H1 (cell line): ENCODE results near the gene UPK2. TPM values are rescaled to one million over a fixed set of nuclear protein-coding genes. Genes with fewer than 3 reads are reported as not detected.

ENCODE experiments used
- CTCF ChIA-PET: fragments of 300-600 bp; sonication (Branson Sonifier 250); formaldehyde crosslinking; loops from one replicate; lab custom pipeline; 2021; ENCODE audit not compliant: partially characterized antibody; lab: Charles Lee
- POLR2A ChIA-PET: fragments of 300-600 bp; sonication (Branson Sonifier 250); formaldehyde crosslinking; loops from one replicate; lab custom pipeline; 2021; ENCODE audit warnings: inconsistent platforms; ENCODE audit not compliant: partially characterized antibody; lab: Charles Lee
- DNase-seq, 2 experiments: peaks; one replicate each; pipeline versions ENCODE4 v3.0.0 to v3.0.0-alpha.2; 2010 to 2022; ENCODE audit warnings: low spot score in 2 of 2, low read depth in 1 of 2, mixed read lengths in 1 of 2
- FAIRE-seq: peaks from 2 replicates; lab custom pipeline; 2011; peaks lifted over from hg19 to GRCh38; lab: Jason Lieb, UNC
- H2AFZ ChIP-seq: 2 replicates; pipeline ENCODE4 v1.8.1; 2012; ENCODE audit warnings: low read length, inconsistent platforms
- H2AK5ac ChIP-seq: 2 replicates; pipeline ENCODE4 v1.6.1; 2013; ENCODE audit warnings: low read depth, low read length
- H2BK120ac ChIP-seq: replicated peaks from 2 replicates; pipeline ENCODE3; 2013; ENCODE audit warnings: low read depth, low read length, inconsistent platforms
- H2BK12ac ChIP-seq: 2 replicates; pipeline ENCODE4 v1.6.1; 2013; ENCODE audit warnings: low read depth, low read length
- H2BK15ac ChIP-seq: 2 replicates; pipeline ENCODE4 v1.6.1; 2013; ENCODE audit warnings: low read length
- H2BK20ac ChIP-seq: 2 replicates; pipeline ENCODE4 v1.6.1; 2013; ENCODE audit warnings: low read length
- H2BK5ac ChIP-seq: 2 replicates; pipeline ENCODE4 v1.6.1; 2013; ENCODE audit warnings: low read depth, low read length
- H3K14ac ChIP-seq: 2 replicates; pipeline ENCODE4 v1.6.1; 2013; ENCODE audit warnings: inconsistent platforms; ENCODE audit not compliant: insufficient read length
- H3K18ac ChIP-seq: 2 replicates; pipeline ENCODE4 v1.6.1; 2013; ENCODE audit warnings: low read length; ENCODE audit errors: extremely low read depth
- H3K23ac ChIP-seq: 2 replicates; pipeline ENCODE4 v1.6.1; 2013; ENCODE audit warnings: inconsistent platforms; ENCODE audit not compliant: insufficient read length
- H3K23me2 ChIP-seq: 2 replicates; pipeline ENCODE4 v1.6.1; 2013; ENCODE audit warnings: low read depth, low read length
- H3K27ac ChIP-seq: 2 replicates; pipeline ENCODE4 v1.6.1; 2011; ENCODE audit warnings: low read depth, low read length, inconsistent platforms
- H3K27me3 ChIP-seq, 4 experiments: replicated peaks in 1 of 4; 1 replicate in 1 of 4; 2 replicates in 3 of 4; pipeline versions ENCODE4 v1.6.1 to v1.8.1; 2011 to 2013; ENCODE audit warnings: low read length in 3 of 4, mild to moderate bottlenecking in 3 of 4, inconsistent platforms in 2 of 4, mixed read lengths in 2 of 4, moderate library complexity in 1 of 4; ENCODE audit not compliant: control insufficient read depth in 3 of 4, insufficient read depth in 3 of 4; ENCODE audit errors: extremely low read depth in 1 of 4
- H3K36me3 ChIP-seq, 4 experiments: 2 replicates each; pipeline versions ENCODE4 v1.6.1 to v1.8.1; 2011 to 2013; ENCODE audit warnings: mild to moderate bottlenecking in 4 of 4, low read length in 3 of 4, moderate library complexity in 2 of 4, control low read depth in 1 of 4, inconsistent platforms in 1 of 4; ENCODE audit not compliant: insufficient read depth in 4 of 4, control insufficient read depth in 2 of 4
- H3K4ac ChIP-seq: replicated peaks from 2 replicates; pipeline ENCODE3; 2013; ENCODE audit warnings: low read length, low read depth, mixed read lengths, inconsistent platforms; ENCODE audit not compliant: insufficient read length
- H3K4me1 ChIP-seq, 4 experiments: replicated peaks in 1 of 4; 1 replicate in 1 of 4; 2 replicates in 3 of 4; pipeline versions ENCODE4 v1.6.1 to v1.8.1; 2011 to 2013; ENCODE audit warnings: low read length in 3 of 4, inconsistent platforms in 2 of 4, mixed read lengths in 1 of 4; ENCODE audit not compliant: insufficient read depth in 4 of 4, control insufficient read depth in 3 of 4
- H3K4me2 ChIP-seq, 2 experiments: 2 replicates each; pipeline versions ENCODE4 v1.6.1 to v1.8.1; 2011 to 2013; ENCODE audit warnings: low read depth in 2 of 2, low read length in 2 of 2, control low read depth in 1 of 2, inconsistent platforms in 1 of 2, mild to moderate bottlenecking in 1 of 2; ENCODE audit not compliant: insufficient read depth in 1 of 2
- H3K4me3 ChIP-seq, 4 experiments: fragments of 200-600, 300-600 bp in 1 of 4; sonication (generic), shearing (Covaris generic), sonication (Bioruptor Twin) in 1 of 4; 2 replicates each; pipeline versions ENCODE4 v1.5.1 to v1.8.1; 2011 to 2016; ENCODE audit warnings: low read length in 4 of 4, low read depth in 3 of 4, control low read depth in 2 of 4, inconsistent platforms in 2 of 4, mild to moderate bottlenecking in 2 of 4, mixed read lengths in 1 of 4, moderate library complexity in 1 of 4; ENCODE audit not compliant: insufficient read depth in 2 of 4; ENCODE audit errors: extremely low read depth in 1 of 4
- H3K56ac ChIP-seq: replicated peaks from 2 replicates; pipeline ENCODE3; 2013; ENCODE audit warnings: low read depth, mild to moderate bottlenecking, mixed read lengths, low read length, inconsistent platforms; ENCODE audit not compliant: insufficient read length
- H3K79me1 ChIP-seq: 2 replicates; pipeline ENCODE4 v1.6.1; 2013; ENCODE audit warnings: low read depth, low read length, control low read depth
- H3K79me2 ChIP-seq, 2 experiments: 2 replicates each; pipeline versions ENCODE4 v1.6.1 to v1.8.1; 2012 to 2013; ENCODE audit warnings: low read length in 2 of 2, mild to moderate bottlenecking in 2 of 2, inconsistent platforms in 1 of 2; ENCODE audit not compliant: insufficient read depth in 2 of 2, control insufficient read depth in 1 of 2
- H3K9ac ChIP-seq, 4 experiments: replicated peaks in 1 of 4; 1 replicate in 1 of 4; 2 replicates in 3 of 4; pipeline versions ENCODE4 v1.6.1 to v1.8.1; 2011 to 2013; ENCODE audit warnings: low read depth in 3 of 4, low read length in 3 of 4, control low read depth in 2 of 4, mild to moderate bottlenecking in 2 of 4, moderate library complexity in 2 of 4, inconsistent platforms in 1 of 4; ENCODE audit errors: extremely low read depth in 1 of 4
- H3K9me3 ChIP-seq, 2 experiments: 2 replicates each; pipeline versions ENCODE4 v1.6.1 to v1.8.1; 2012 to 2013; ENCODE audit warnings: mild to moderate bottlenecking in 2 of 2, moderate library complexity in 2 of 2, control low read depth in 1 of 2, inconsistent platforms in 1 of 2, low read depth in 1 of 2, low read length in 1 of 2, mixed read lengths in 1 of 2; ENCODE audit not compliant: insufficient read depth in 2 of 2
- H4K20me1 ChIP-seq, 2 experiments: replicated peaks in 1 of 2; 2 replicates each; pipeline versions ENCODE3 to v1.8.1; 2011 to 2013; ENCODE audit warnings: inconsistent platforms in 2 of 2, low read length in 2 of 2, mild to moderate bottlenecking in 1 of 2; ENCODE audit not compliant: insufficient read depth in 2 of 2, control insufficient read depth in 1 of 2
- H4K5ac ChIP-seq: 2 replicates; pipeline ENCODE4 v1.6.1; 2013; ENCODE audit warnings: low read length, low read depth, mixed read lengths, inconsistent platforms; ENCODE audit not compliant: insufficient read length
- H4K8ac ChIP-seq: 2 replicates; pipeline ENCODE4 v1.8.0; 2013; ENCODE audit warnings: mild to moderate bottlenecking, moderate library complexity, low read length, inconsistent platforms; ENCODE audit not compliant: insufficient read depth; ENCODE audit errors: extremely low read depth
- H4K91ac ChIP-seq: replicated peaks from 2 replicates; pipeline ENCODE3; 2013; ENCODE audit warnings: low read length, mixed read lengths, inconsistent platforms; ENCODE audit not compliant: insufficient read length
- BACH1 ChIP-seq: IDR thresholded peaks from 2 replicates; pipeline ENCODE4 v1.6.1; 2012; ENCODE audit warnings: low read length, improper control_type of control experiment
- CEBPB ChIP-seq: IDR thresholded peaks from 2 replicates; pipeline ENCODE4 v1.6.1; 2012; ENCODE audit warnings: low read depth, low read length
- CHD1 ChIP-seq: IDR thresholded peaks from 2 replicates; pipeline ENCODE4 v1.6.1; 2012; ENCODE audit warnings: low read depth, low read length, improper control_type of control experiment
- EP300 ChIP-seq, 2 experiments: IDR thresholded peaks; 1 replicate in 1 of 2; 2 replicates in 1 of 2; pipeline ENCODE4 v1.6.1; 2011 to 2012; ENCODE audit warnings: low read depth in 2 of 2, low read length in 2 of 2, mild to moderate bottlenecking in 2 of 2, borderline replicate concordance in 1 of 2, inconsistent platforms in 1 of 2, moderate library complexity in 1 of 2
- FOSL1 ChIP-seq: IDR thresholded peaks from 2 replicates; pipeline ENCODE4 v1.6.1; 2011; ENCODE audit warnings: mild to moderate bottlenecking, low read depth, low read length, moderate library complexity; ENCODE audit not compliant: insufficient read depth
- GABPA ChIP-seq: IDR thresholded peaks from 2 replicates; pipeline ENCODE4 v1.6.1; 2011; ENCODE audit warnings: mild to moderate bottlenecking, low read length, moderate library complexity, borderline replicate concordance; ENCODE audit not compliant: insufficient read depth
- JUN ChIP-seq: IDR thresholded peaks from 2 replicates; pipeline ENCODE4 v1.6.1; 2011; ENCODE audit warnings: low read depth, mild to moderate bottlenecking, improper control_type of control experiment, low read length
- MAFK ChIP-seq: IDR thresholded peaks from 2 replicates; pipeline ENCODE4 v1.6.1; 2012; ENCODE audit warnings: low read depth, mild to moderate bottlenecking, improper control_type of control experiment, low read length
- NRF1 ChIP-seq: IDR thresholded peaks from 2 replicates; pipeline ENCODE4 v1.6.1; 2011; ENCODE audit warnings: mild to moderate bottlenecking, low read depth, low read length, improper control_type of control experiment
- POLR2A ChIP-seq, 2 experiments: IDR thresholded peaks; 1 replicate in 1 of 2; 2 replicates in 1 of 2; pipeline ENCODE4 v1.6.1; 2011; ENCODE audit warnings: low read depth in 2 of 2, low read length in 2 of 2, mild to moderate bottlenecking in 2 of 2; ENCODE audit errors: control extremely low read depth in 1 of 2
- SP4 ChIP-seq: IDR thresholded peaks from 2 replicates; pipeline ENCODE4 v1.6.1; 2012; ENCODE audit warnings: low read length, inconsistent platforms
- TCF12 ChIP-seq: IDR thresholded peaks from 2 replicates; pipeline ENCODE4 v1.6.1; 2011; ENCODE audit warnings: low read depth, mild to moderate bottlenecking, low read length
- ZNF274 ChIP-seq: IDR thresholded peaks from 2 replicates; pipeline ENCODE4 v1.7.0; 2012; ENCODE audit warnings: low read length, borderline replicate concordance; ENCODE audit errors: extremely low read depth
- WGBS, 2 experiments: shearing (Covaris generic) in 1 of 2; methylation state at CpG; one replicate each; pipeline versions ENCODE4 v1.1.6 to v1.1.7; 2013 to 2015; ENCODE audit warnings: low lambda C conversion rate in 2 of 2, mixed read lengths in 2 of 2, inconsistent platforms in 1 of 2, low coverage in 1 of 2, missing lambda C conversion rate in 1 of 2; ENCODE audit not compliant: insufficient replicate concordance in 2 of 2, insufficient coverage in 1 of 2, insufficient read length in 1 of 2; ENCODE audit errors: extremely low coverage in 1 of 2, missing lambda C conversion rate in 1 of 2; 5-methylcytosine and 5-hydroxymethylcytosine counted together
- polyA plus RNA-seq, 7 experiments: library from polyadenylated mRNA; depleted of rRNA in 3 of 7; stranded (reverse) in 5 of 7; unstranded in 2 of 7; fragments of >200 nt in 5 of 7; fragments of 200-250 nt in 2 of 7; gene quantifications; 1 replicate in 5 of 7; 2 replicates in 1 of 7; 4 replicates in 1 of 7; pipeline versions ENCODE4 v1.2.1 to v1.2.3, GENCODE V29; 2011 to 2013; ENCODE audit warnings: missing spikeins in 2 of 7, mixed read lengths in 2 of 7
- total RNA-seq: library from RNA; stranded (reverse); fragmentation: NEBNext Ultra II Directional; extraction: Animal tissue kit (Norgen Biotek cat#: 25700); gene quantifications from 2 replicates; pipeline ENCODE4 v1.2.1, GENCODE V29; 2021
- TF ChIP-seq, protein P1 (sequence below): IDR thresholded peaks from 2 replicates; pipeline ENCODE4 v1.6.1; 2011; ENCODE audit warnings: low read length, improper control_type of control experiment

UPK2 gene
- total and polyA plus RNA-seq, 2 of the 8 experiments (the other 6 are each of a cell fraction or from before 2014, with no cell fraction given), result 0.76 TPM; not detected in 1

DNA sequence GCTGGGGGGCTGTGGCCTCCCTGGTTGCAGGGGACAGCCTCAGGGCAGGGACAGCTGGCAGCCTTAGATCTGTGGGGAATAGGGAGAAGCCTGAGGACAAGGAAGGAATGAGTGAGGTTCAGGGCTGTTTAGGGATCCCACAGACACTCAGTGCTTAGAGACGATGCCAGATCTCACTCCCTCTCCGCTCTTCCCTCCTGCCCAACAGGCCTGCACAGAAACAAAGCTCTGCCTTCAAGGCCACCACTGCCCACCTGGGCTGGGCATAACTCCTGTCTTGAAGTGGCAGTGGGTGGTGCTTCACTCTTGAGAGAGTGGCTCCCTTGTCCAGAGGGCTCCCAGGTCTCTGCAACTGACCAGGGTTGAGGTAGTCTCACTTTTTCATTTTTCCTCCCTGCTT lies 28.7 kb downstream of the UPK2 start:
- DNase-seq (no peak), FAIRE-seq (no peak)
- Histone ChIP-seq H3K4ac (no peak overlapping the region), H3K56ac (no peak overlapping the region), H3K9ac (no peak overlapping the region), H4K5ac (no peak overlapping the region), H3K23ac (no peak overlapping the region), H3K4me3 (no peak overlapping the region), H3K14ac (no peak overlapping the region), H3K18ac (no peak overlapping the region), H2AFZ (no peak overlapping the region), H2BK5ac (no peak overlapping the region), H3K4me1 (peaks cover 0 to 9% (median 5%) of the 10 kb centered on the region in 4 experiments; a peak in 5 of 7 replicates), H3K9me3 (no peaks in the 10 kb centered on the region), H3K23me2 (no peaks in the 10 kb centered on the region), H3K36me3 (no peaks in the 10 kb centered on the region), H4K8ac (no peak overlapping the region), H4K91ac (no peak overlapping the region), H2BK120ac (no peak overlapping the region), H2BK12ac (no peak overlapping the region), H3K27me3 (peaks cover 0 to 5% (median 0%) of the 10 kb centered on the region in 4 experiments; a peak in 1 of 7 replicates), H4K20me1 (no peaks in the 10 kb centered on the region), H3K79me2 (no peaks in the 10 kb centered on the region), H2BK20ac (no peak overlapping the region), H2AK5ac (no peak overlapping the region), H3K79me1 (no peaks in the 10 kb centered on the region), H3K27ac (no peak overlapping the region), H3K4me2 (no peak overlapping the region), H2BK15ac (no peak overlapping the region)
- ChIA-PET POLR2A (interaction anchor here (0.6 to 2.2 kb wide), 7 partner anchors 10 to 150 kb away, joined by 3 to 13 read pairs (median 4); partner anchors contain the start of gene CENATAC), CTCF (interaction anchor here (0.8 to 1.2 kb wide), 2 partner anchors 10 to 28 kb away, joined by 3 to 5 read pairs; no protein-coding TSS in a partner anchor)
- TF ChIP-seq EP300 (IDR thresholded peaks at IDR 0.05; ENCODE audit: borderline replicate concordance in 1 of 2, low read depth in 2 of 2, low read length in 2 of 2) (no peak), POLR2A (IDR thresholded peaks at IDR 0.05; ENCODE audit: control extremely low read depth in 1 of 2, low read depth in 2 of 2, low read length in 2 of 2) (no peak), NRF1 (no peak), MAFK (no peak), JUN (no peak), CHD1 (no peak), CEBPB (no peak), TCF12 (no peak), BACH1 (no peak), ZNF274 (no peak), FOSL1 (no peak), SP4 (no peak), GABPA (no peak)
- TF ChIP-seq, protein P1, sequence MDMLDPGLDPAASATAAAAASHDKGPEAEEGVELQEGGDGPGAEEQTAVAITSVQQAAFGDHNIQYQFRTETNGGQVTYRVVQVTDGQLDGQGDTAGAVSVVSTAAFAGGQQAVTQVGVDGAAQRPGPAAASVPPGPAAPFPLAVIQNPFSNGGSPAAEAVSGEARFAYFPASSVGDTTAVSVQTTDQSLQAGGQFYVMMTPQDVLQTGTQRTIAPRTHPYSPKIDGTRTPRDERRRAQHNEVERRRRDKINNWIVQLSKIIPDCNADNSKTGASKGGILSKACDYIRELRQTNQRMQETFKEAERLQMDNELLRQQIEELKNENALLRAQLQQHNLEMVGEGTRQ, result no peak
- WGBS, 2 experiments, result 95% methylated on average over 2 of the region's 2 CpGs; no CpG with 5 or more reads in 1 of the 2 experiments
